ENCODE data around the gene SLC35D3. TPM values are rescaled to one million over a fixed set of nuclear protein-coding genes. Genes with fewer than 3 reads are reported as not detected.
"Not testable (repeated sequence)": the region's sequence is repeated elsewhere in the genome, so short reads cannot be mapped to it uniquely, and the experiment has no call there.

The SLC35D3 gene
- total RNA-seq, 1 donor from 2014 or later: not detected

DNA sequence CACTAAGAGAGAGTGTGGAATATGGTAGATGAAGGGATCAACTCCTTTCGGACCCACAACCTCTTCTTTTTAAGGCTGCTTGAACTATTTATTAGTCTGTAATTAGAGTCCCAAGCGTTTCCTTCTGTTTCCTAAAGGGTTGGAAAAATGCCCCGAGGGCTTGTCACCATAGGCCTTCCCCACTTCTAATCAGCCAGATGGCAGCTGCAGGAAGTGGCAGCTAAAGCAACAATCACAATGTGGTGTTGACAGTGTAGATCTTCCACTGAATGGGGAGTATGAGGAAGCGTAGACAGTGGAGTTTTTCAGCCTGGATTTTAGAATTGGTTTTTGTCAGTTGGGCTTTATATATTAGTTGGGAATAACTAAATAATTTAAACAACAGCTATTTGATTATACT is 40.6 kb downstream of the SLC35D3 start:
- H3K36me3 ChIP-seq (ENCODE audit: control insufficient read depth in 3 of 3, insufficient read depth in 3 of 3, low read length in 3 of 3): no peaks in the 10 kb centered on the region
- no peak overlapping the region for H3K9ac ChIP-seq (ENCODE audit: low read depth in 1 of 3, low read length in 3 of 3)
- no peak overlapping the region for H3K4me3 ChIP-seq (ENCODE audit: low read length in 3 of 3)
- peaks cover 5 to 14% (median 5%) of the 10 kb centered on the region in 3 donors for H3K27me3 ChIP-seq (ENCODE audit: control insufficient read depth in 3 of 3, insufficient read depth in 3 of 3, low read length in 3 of 3)
- H3K4me1 ChIP-seq (ENCODE audit: control insufficient read depth in 3 of 3, insufficient read depth in 3 of 3, low read length in 3 of 3): peaks cover 0 to 2% (median 0%) of the 10 kb centered on the region in 3 donors
- no peak overlapping the region for H3K27ac ChIP-seq (ENCODE audit: low read depth, low read length)
- no peaks in the 10 kb centered on the region for H3K9me3 ChIP-seq (ENCODE audit: control insufficient read depth in 3 of 3, low read length in 3 of 3)

DNA sequence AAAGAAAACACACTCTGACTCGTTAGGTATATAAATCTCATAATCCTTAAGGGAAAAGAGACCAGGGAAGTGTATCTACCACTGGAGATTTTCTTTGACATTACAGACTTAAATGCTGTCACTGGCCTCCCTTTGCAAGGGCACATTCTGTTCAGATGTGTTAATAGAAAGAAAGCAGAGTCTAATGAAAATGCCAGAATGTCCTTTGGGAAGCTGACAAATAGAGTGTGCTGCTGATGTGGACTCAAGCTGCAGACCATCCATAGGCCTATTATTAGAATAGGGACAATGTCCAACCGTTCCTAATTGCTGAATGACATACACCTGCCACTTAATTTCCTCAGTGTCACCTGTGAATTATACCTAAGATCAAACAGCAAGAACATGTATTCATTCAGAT is 41.2 kb downstream of the SLC35D3 start:
- Histone ChIP-seq H3K4me3 (ENCODE audit: low read length in 3 of 3) (no peak overlapping the region), H3K9ac (ENCODE audit: low read depth in 1 of 3, low read length in 3 of 3) (no peak overlapping the region), H3K4me1 (ENCODE audit: control insufficient read depth in 3 of 3, insufficient read depth in 3 of 3, low read length in 3 of 3) (peaks cover 0 to 2% (median 0%) of the 10 kb centered on the region in 3 donors), H3K27ac (ENCODE audit: low read depth, low read length) (no peak overlapping the region), H3K27me3 (ENCODE audit: control insufficient read depth in 3 of 3, insufficient read depth in 3 of 3, low read length in 3 of 3) (peaks cover 5 to 14% (median 6%) of the 10 kb centered on the region in 3 donors), H3K36me3 (ENCODE audit: control insufficient read depth in 3 of 3, insufficient read depth in 3 of 3, low read length in 3 of 3) (no peaks in the 10 kb centered on the region), H3K9me3 (ENCODE audit: control insufficient read depth in 3 of 3, low read length in 3 of 3) (no peaks in the 10 kb centered on the region)

DNA sequence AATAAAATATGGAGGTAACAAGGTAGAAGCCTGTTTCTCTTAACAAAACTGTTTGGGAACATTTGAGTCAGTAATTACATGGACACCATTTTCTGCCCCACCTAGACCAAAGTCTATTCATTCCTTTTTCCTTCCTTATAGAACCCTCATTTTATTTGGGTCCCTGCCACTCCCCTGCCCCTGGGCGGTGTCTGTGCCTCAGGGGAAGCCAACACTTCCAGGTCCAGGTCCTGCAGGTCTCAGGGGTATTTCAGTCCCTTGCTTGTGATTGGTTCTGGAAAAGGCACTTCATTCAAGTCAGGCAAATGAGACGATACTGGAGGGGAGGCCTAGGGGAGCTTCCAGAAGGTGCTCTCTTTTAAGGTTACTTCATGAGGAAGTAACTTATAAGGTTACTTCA is 42.3 kb downstream of the SLC35D3 start:
- Histone ChIP-seq H3K36me3 (ENCODE audit: control insufficient read depth in 3 of 3, insufficient read depth in 3 of 3, low read length in 3 of 3) (no peaks in the 10 kb centered on the region), H3K9me3 (ENCODE audit: control insufficient read depth in 3 of 3, low read length in 3 of 3) (no peaks in the 10 kb centered on the region), H3K27ac (ENCODE audit: low read depth, low read length) (no peak overlapping the region), H3K27me3 (ENCODE audit: control insufficient read depth in 3 of 3, insufficient read depth in 3 of 3, low read length in 3 of 3) (peaks cover 0 to 8% (median 6%) of the 10 kb centered on the region in 3 donors), H3K4me3 (ENCODE audit: low read length in 3 of 3) (no peak overlapping the region), H3K4me1 (ENCODE audit: control insufficient read depth in 3 of 3, insufficient read depth in 3 of 3, low read length in 3 of 3) (peaks cover 0 to 2% (median 0%) of the 10 kb centered on the region in 3 donors), H3K9ac (ENCODE audit: low read depth in 1 of 3, low read length in 3 of 3) (no peak overlapping the region)

DNA sequence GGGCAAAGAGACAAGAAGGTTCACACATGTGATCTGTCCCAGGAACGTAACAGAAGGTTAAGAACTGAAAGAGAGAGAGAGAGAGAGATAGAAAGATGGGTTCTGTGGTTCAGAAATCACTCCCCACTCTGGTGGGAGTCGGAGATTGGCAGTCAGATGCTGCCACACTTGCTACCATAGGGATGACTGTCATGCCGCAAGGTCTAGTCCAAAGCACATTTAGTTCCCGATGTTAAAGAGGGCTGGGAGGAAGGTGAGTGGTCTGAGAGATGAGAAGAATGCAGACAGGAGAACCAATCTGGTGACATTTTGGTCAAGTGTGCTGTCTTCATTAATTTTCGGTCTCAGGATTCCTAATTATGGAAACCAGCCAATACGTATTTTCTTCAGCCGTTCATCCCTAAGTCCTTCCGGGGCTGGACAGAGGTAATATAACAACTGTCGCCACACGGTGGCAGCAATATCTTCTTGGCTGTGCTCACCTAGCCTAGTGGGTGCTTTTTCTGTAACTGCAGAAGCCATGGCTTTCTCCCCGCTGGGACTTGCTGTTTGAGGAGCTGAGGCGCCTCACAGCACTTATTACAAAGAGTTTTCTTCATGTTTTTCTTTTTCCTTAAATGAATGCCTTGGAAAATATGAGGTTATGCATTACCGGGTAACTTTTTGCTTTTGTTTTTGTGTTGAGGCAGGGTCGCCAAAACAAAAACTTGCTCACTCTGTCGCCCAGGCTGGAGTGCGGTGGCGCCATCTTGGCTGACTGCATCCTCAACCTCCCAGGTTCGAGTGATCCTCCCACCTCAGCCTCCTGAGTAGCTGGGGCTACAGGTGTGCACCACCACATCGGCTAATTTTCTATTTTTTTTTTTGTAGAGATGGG is 46.0 kb downstream of the SLC35D3 start:
- Histone ChIP-seq H3K36me3 (ENCODE audit: control insufficient read depth in 3 of 3, insufficient read depth in 3 of 3, low read length in 3 of 3) (no peaks in the 10 kb centered on the region), H3K4me3 (ENCODE audit: low read length in 3 of 3) (no peak overlapping the region), H3K9me3 (ENCODE audit: control insufficient read depth in 3 of 3, low read length in 3 of 3) (no peaks in the 10 kb centered on the region), H3K9ac (ENCODE audit: low read depth in 1 of 3, low read length in 3 of 3) (no peak overlapping the region), H3K27ac (ENCODE audit: low read depth, low read length) (no peak overlapping the region), H3K4me1 (ENCODE audit: control insufficient read depth in 3 of 3, insufficient read depth in 3 of 3, low read length in 3 of 3) (peaks cover 0 to 2% (median 0%) of the 10 kb centered on the region in 3 donors), H3K27me3 (ENCODE audit: control insufficient read depth in 3 of 3, insufficient read depth in 3 of 3, low read length in 3 of 3) (peaks cover 0 to 11% (median 6%) of the 10 kb centered on the region in 3 donors)

DNA sequence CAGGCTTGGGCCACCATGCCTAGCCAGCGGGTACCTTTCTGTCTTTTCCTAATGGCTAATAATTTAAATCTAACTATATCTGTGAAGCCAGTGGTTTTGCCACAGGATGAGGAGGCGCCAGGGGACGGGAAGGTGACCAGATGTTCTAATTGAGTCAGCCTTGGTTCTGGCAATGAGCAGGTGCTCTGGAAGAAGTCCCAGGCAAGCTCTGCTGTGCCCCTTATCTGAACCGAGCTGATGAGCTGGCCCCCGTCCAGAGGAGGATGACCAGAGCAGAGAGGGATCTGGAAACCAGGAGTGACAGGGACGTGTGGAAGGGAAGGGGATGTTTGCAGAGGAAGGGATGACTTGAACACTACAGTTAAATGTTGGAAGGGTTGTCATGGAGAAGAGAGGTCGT is 46.7 kb downstream of the SLC35D3 start:
- Histone ChIP-seq H3K4me1 (ENCODE audit: control insufficient read depth in 3 of 3, insufficient read depth in 3 of 3, low read length in 3 of 3) (no peaks in the 10 kb centered on the region), H3K4me3 (ENCODE audit: low read length in 3 of 3) (no peak overlapping the region), H3K27me3 (ENCODE audit: control insufficient read depth in 3 of 3, insufficient read depth in 3 of 3, low read length in 3 of 3) (peaks cover 0 to 11% (median 6%) of the 10 kb centered on the region in 3 donors), H3K36me3 (ENCODE audit: control insufficient read depth in 3 of 3, insufficient read depth in 3 of 3, low read length in 3 of 3) (no peaks in the 10 kb centered on the region), H3K9ac (ENCODE audit: low read depth in 1 of 3, low read length in 3 of 3) (no peak overlapping the region), H3K27ac (ENCODE audit: low read depth, low read length) (no peak overlapping the region), H3K9me3 (ENCODE audit: control insufficient read depth in 3 of 3, low read length in 3 of 3) (no peaks in the 10 kb centered on the region)

DNA sequence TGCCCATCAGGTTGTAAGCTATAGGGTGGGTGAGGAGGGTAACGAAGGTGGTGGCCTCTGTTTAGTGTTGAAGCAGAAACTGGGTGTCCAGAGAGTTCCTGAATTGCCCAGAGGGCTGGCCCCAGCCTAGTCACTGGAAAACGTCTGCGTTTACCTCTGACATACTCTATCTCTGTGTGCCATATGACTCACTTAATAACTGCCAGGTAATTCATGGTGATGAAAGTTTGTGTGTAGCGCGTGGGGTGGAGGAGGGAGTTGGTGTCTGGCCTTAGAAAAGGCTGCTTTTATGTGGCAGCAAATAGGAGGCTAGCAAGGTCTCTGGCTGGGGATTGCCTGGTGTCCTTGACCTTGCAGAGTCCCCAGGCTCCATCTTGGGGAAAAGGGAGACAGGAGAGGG is 47.3 kb downstream of the SLC35D3 start:
- Histone ChIP-seq H3K4me1 (ENCODE audit: control insufficient read depth in 3 of 3, insufficient read depth in 3 of 3, low read length in 3 of 3) (no peaks in the 10 kb centered on the region), H3K9ac (ENCODE audit: low read depth in 1 of 3, low read length in 3 of 3) (no peak overlapping the region), H3K36me3 (ENCODE audit: control insufficient read depth in 3 of 3, insufficient read depth in 3 of 3, low read length in 3 of 3) (no peaks in the 10 kb centered on the region), H3K27ac (ENCODE audit: low read depth, low read length) (no peak overlapping the region), H3K9me3 (ENCODE audit: control insufficient read depth in 3 of 3, low read length in 3 of 3) (no peaks in the 10 kb centered on the region), H3K4me3 (ENCODE audit: low read length in 3 of 3) (no peak overlapping the region), H3K27me3 (ENCODE audit: control insufficient read depth in 3 of 3, insufficient read depth in 3 of 3, low read length in 3 of 3) (peaks cover 0 to 11% (median 6%) of the 10 kb centered on the region in 3 donors)

DNA sequence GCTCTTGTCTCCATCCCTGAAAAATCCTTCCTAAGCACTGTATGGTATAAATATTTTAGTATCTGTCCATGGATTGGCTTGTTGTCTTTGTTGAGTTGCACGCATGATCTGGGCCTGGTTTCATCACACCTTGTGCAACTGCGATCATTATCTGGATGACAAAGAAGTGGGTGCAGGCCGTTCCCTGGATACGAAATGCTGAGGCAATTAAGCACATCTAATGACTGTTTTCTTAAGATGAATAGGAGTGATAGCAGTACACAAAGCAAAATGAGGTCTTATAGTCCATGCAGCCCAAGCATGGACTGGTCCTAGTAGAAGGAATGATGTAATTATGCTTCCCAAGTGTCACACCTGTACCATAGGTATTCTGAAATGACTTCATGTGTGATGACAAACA is 47.8 kb downstream of the SLC35D3 start:
- peaks cover 0 to 11% (median 6%) of the 10 kb centered on the region in 3 donors for H3K27me3 ChIP-seq (ENCODE audit: control insufficient read depth in 3 of 3, insufficient read depth in 3 of 3, low read length in 3 of 3)
- H3K9me3 ChIP-seq (ENCODE audit: control insufficient read depth in 3 of 3, low read length in 3 of 3): no peaks in the 10 kb centered on the region
- no peak overlapping the region for H3K4me3 ChIP-seq (ENCODE audit: low read length in 3 of 3)
- no peak overlapping the region for H3K9ac ChIP-seq (ENCODE audit: low read depth in 1 of 3, low read length in 3 of 3)
- H3K27ac ChIP-seq (ENCODE audit: low read depth, low read length): no peak overlapping the region
- H3K36me3 ChIP-seq (ENCODE audit: control insufficient read depth in 3 of 3, insufficient read depth in 3 of 3, low read length in 3 of 3): no peaks in the 10 kb centered on the region
- no peaks in the 10 kb centered on the region for H3K4me1 ChIP-seq (ENCODE audit: control insufficient read depth in 3 of 3, insufficient read depth in 3 of 3, low read length in 3 of 3)

DNA sequence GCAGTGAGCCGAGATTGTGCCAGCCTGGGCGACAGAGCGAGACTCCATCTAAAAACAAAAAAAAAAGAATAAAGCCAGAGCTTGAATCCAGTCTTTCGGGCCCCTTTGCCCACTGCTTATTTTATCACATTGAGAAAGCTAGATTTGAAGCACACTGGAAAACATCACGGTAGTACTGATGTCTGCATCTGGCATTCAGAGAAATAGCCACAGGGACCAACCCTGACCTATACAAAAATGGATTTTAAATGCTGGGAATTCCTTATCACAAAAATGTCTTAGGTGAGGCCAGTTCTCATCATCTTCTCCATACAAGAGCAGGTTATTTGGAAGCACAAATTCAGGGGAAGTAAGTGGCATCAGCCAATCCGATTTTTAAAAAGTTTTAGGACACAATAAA is 49.5 kb downstream of the SLC35D3 start:
- no peak overlapping the region for H3K9ac ChIP-seq (ENCODE audit: low read depth in 1 of 3, low read length in 3 of 3)
- no peak overlapping the region for H3K4me3 ChIP-seq (ENCODE audit: low read length in 3 of 3)
- peaks cover 0 to 11% (median 6%) of the 10 kb centered on the region in 3 donors for H3K27me3 ChIP-seq (ENCODE audit: control insufficient read depth in 3 of 3, insufficient read depth in 3 of 3, low read length in 3 of 3)
- no peaks in the 10 kb centered on the region for H3K4me1 ChIP-seq (ENCODE audit: control insufficient read depth in 3 of 3, insufficient read depth in 3 of 3, low read length in 3 of 3)
- H3K9me3 ChIP-seq (ENCODE audit: control insufficient read depth in 3 of 3, low read length in 3 of 3): no peaks in the 10 kb centered on the region
- no peak overlapping the region for H3K27ac ChIP-seq (ENCODE audit: low read depth, low read length)
- H3K36me3 ChIP-seq (ENCODE audit: control insufficient read depth in 3 of 3, insufficient read depth in 3 of 3, low read length in 3 of 3): no peaks in the 10 kb centered on the region

DNA sequence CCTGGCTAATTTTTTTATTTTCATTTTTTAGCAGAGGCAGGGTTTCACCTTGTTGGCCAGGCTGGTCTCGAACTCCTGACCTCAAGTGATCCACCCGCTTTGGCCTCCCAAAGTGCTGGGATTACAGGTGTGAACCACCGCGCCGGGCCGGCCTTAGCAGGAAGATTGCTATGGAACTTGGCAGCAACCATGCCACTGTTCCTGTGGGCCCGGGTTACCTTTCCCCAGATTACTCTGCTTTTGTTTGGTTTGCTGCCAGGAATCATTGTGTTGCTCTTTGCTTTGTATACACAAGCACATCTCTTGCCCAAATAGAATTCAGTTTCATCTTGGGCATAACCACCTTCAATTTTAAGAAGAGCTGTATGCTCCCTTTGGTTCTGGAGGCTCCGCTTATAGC is 51.7 kb downstream of the SLC35D3 start:
- H3K36me3 ChIP-seq (ENCODE audit: control insufficient read depth in 3 of 3, insufficient read depth in 3 of 3, low read length in 3 of 3); H3K9me3 ChIP-seq (ENCODE audit: control insufficient read depth in 3 of 3, low read length in 3 of 3); H3K27me3 ChIP-seq (ENCODE audit: control insufficient read depth in 3 of 3, insufficient read depth in 3 of 3, low read length in 3 of 3); H3K9ac ChIP-seq (ENCODE audit: low read depth in 1 of 3, low read length in 3 of 3); H3K4me1 ChIP-seq (ENCODE audit: control insufficient read depth in 3 of 3, insufficient read depth in 3 of 3, low read length in 3 of 3); H3K4me3 ChIP-seq (ENCODE audit: low read length in 3 of 3); H3K27ac ChIP-seq (ENCODE audit: low read depth, low read length): not testable (repeated sequence)
